Stomach (tissue), 4 donors: ENCODE data around the gene NYAP2.

Experiments used
- EP300 ChIP-seq: sonication (generic); formaldehyde crosslinking; IDR thresholded peaks from one replicate; pipeline ENCODE4 v1.6.1; 2017; ENCODE audit warnings: antibody characterized with exemption
- POLR2A ChIP-seq, 4 donors: fragments of 450-650 bp; IDR thresholded peaks; one replicate each; pipeline ENCODE4 v1.6.1; 2016; ENCODE audit warnings: antibody characterized with exemption in 4 of 4, control low read depth in 2 of 4, mild to moderate bottlenecking in 1 of 4, moderate library complexity in 1 of 4
- POLR2AphosphoS5 ChIP-seq, 3 donors: sonication (generic); formaldehyde crosslinking; IDR thresholded peaks; one replicate each; pipeline ENCODE4 v1.6.1; 2016; ENCODE audit warnings: antibody characterized with exemption in 3 of 3
- TF ChIP-seq, protein P1 (sequence below), 7 experiments: fragments of 450-650 bp in 4 of 7; fragments of 200-600 bp in 3 of 7; sonication (generic) in 3 of 7; IDR thresholded peaks; one replicate each; pipeline ENCODE4 v1.5.1; 2016 to 2019; ENCODE audit warnings: antibody characterized with exemption in 7 of 7, control low read depth in 2 of 7, mild to moderate bottlenecking in 1 of 7

DNA sequence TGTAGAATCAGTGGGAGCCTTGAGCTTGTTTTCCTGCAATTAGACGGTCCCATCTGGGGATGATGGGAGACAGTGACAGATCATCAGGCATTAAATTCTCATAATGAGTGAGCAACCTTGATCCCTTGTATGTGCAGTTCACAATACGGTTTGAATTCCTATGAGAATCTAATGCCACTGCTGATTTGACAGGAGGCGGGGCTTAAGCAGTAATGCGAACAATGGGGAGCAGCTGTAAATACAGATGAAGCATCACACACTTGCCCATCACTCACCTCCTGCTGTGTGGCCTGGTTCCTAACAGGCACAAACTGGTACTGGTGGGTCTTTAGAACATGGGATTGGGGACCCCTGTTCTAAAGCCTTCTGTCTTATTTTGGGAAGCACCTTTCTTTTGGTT, 17.9 kb upstream of the NYAP2 start:
- TF ChIP-seq, protein P1, sequence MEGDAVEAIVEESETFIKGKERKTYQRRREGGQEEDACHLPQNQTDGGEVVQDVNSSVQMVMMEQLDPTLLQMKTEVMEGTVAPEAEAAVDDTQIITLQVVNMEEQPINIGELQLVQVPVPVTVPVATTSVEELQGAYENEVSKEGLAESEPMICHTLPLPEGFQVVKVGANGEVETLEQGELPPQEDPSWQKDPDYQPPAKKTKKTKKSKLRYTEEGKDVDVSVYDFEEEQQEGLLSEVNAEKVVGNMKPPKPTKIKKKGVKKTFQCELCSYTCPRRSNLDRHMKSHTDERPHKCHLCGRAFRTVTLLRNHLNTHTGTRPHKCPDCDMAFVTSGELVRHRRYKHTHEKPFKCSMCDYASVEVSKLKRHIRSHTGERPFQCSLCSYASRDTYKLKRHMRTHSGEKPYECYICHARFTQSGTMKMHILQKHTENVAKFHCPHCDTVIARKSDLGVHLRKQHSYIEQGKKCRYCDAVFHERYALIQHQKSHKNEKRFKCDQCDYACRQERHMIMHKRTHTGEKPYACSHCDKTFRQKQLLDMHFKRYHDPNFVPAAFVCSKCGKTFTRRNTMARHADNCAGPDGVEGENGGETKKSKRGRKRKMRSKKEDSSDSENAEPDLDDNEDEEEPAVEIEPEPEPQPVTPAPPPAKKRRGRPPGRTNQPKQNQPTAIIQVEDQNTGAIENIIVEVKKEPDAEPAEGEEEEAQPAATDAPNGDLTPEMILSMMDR (IDR thresholded peaks at IDR 0.05): no peak
- TF ChIP-seq POLR2A (IDR thresholded peaks at IDR 0.05): no peak
- no peak for TF ChIP-seq POLR2AphosphoS5 (IDR thresholded peaks at IDR 0.05)
- no peak for TF ChIP-seq EP300
